HT1080 (cell line): ENCODE results near the gene DOCK8. TPM values are rescaled to one million over a fixed set of nuclear protein-coding genes. Genes with fewer than 3 reads are reported as not detected.
"Not testable (repeated sequence)": the region's sequence is repeated elsewhere in the genome, so short reads cannot be mapped to it uniquely, and the experiment has no call there.

Experiments used
- DNase-seq: peaks from one replicate; pipeline ENCODE4 v3.0.0-alpha.2; 2015; ENCODE audit warnings: low read depth
- total RNA-seq: library from RNA; depleted of rRNA; stranded (reverse); fragments of >200 nt; shearing (Covaris generic); gene quantifications from 2 replicates; pipeline ENCODE4 v1.2.3, GENCODE V29; 2014

DOCK8 gene
- total RNA-seq, 1 experiment from 2014 or later, result not detected

DNA sequence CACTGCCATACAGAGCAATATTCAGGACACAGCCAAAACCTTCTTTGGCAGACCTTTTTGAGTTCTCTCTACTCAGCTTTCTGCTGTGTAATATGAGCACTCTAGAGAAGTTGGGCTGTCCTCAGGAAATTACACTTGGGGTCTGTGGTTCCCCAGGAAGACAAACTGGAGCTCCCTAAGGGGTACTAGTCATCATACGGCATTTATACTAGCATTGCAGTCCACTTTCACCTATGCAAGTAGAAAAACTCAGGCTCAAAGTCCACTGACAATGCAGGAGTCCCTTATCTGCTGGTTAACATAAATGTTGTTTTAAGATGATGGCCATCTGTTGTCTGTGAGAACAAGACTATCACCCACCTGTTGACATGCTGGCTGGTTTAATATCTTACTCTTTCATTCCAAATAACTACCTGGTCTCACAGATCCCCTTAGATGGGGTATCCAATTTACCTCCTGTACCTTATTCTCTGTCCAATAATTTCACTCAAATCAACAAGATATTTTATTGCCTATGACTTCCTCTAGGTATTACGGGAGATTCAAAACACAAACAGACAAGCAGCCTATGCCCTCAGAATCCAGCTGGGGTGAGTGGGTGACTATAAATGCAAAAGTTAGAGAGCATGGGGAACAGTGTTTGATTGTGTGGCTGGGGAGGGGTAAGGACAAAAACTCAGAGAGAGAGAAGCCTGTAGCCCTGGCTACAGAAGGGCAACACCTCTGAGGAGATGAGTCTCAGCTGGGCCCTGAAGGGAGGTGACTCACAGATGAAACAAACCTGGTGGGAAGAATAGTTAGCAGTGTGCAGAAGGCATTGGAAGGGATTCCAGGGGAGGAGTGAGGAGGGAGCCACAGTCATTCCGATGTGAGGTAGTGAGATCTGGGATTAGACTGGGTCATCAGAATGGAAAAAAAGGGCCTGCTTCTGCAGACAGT, 10.2 kb downstream of the DOCK8 start:
- peak; percentile 66 for DNase-seq

DNA sequence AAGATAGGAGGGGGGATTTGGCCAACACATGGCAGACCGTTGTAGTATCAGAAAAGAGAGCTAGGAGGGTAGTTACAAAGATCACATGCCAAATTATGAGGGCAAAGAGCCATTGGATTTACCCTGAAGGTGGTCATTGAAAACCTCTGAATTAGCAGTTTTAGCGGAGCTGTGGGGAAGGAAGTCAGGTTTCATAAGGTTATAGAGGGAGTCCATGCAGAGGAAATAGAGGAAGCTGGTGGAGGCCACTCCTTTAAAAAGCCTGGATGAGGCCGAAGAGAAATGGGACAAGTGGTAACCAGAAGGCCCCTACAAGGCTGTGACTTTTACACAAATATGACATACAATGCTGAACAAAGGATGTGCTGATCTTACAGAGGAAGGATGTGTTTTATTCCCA, 13.2 kb downstream of the DOCK8 start:
- DNase-seq, result no peak

- DNase-seq, result no peak
These were observed 14.4 kb downstream of the DOCK8 start for GRCh38 chr9:228929-229695.

DNA sequence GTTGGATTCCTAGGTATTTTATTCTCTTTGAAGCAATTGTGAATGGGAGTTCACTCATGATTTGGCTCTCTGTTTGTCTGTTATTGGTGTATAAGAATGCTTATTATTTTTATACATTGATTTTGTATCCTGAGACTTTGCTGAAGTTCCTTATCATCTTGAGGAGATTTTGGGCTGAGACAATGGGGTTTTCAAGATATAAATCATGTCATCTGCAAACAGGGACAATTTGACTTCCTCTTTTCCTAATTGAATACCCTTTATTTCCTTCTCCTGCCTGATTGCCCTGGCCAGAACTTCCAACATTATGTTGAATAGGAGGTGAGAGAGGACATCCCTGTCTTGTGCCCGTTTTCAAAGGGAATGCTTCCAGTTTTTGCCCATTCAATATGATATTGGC, 17.0 kb downstream of the DOCK8 start:
- not testable (repeated sequence) for DNase-seq

GRCh38 chr9:233708-234107, 19.0 kb downstream of the DOCK8 start:
- DNase-seq, result not testable (repeated sequence)

GRCh38 chr9:237141-237857, 22.6 kb downstream of the DOCK8 start:
- DNase-seq, result no peak

DNA sequence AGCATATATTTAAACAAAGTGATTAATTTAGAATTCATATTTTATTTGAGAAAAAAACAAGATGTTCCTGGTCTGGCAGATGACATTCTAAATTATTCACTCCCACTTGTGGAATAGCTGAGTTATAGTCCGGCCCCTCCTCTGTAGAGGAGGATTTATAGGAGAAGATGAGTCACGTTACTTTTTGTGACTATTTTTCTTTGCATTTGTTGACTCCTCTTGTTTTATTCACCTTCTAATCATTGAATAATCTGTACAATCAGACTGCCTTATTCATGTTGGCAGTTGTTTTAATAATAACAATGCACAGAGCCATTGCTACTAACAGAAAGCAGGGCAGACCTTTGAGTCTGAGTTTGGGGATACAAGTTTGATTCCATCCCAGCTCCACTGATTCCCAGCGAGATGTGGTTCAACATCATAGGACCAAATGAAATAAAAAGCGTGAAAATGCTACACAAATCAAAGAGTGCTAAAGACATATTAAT, 23.2 kb downstream of the DOCK8 start:
- no peak for DNase-seq

DNA sequence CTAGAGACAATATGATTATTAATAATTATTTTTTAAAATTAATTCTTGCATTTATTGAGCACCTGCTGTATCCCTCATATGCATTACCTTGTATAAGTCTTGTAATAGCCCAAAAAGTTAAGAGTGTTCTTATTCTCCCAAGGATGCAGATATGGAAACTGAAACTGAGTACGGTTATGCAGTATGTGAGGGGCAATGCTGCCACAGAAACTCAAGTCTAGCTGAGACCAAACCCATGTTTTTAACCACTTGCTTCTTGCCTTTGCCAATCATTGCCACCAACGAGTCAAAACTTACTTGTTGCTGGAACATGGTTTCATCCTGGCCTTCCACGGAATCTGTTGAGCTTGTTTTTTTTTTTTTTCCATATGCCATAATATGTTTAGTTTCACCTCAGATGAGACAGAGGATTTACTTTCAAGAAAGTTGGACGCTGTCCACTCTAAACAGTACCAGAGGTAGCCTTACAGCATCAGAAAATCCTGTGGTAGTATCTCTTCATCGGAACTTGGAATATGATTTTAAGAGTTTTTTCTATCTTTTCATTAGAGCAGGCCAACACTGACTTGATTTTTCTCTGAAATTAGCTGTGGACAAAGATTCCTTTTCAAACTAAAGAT, 27.9 kb downstream of the DOCK8 start:
- DNase-seq, result no peak

DNA sequence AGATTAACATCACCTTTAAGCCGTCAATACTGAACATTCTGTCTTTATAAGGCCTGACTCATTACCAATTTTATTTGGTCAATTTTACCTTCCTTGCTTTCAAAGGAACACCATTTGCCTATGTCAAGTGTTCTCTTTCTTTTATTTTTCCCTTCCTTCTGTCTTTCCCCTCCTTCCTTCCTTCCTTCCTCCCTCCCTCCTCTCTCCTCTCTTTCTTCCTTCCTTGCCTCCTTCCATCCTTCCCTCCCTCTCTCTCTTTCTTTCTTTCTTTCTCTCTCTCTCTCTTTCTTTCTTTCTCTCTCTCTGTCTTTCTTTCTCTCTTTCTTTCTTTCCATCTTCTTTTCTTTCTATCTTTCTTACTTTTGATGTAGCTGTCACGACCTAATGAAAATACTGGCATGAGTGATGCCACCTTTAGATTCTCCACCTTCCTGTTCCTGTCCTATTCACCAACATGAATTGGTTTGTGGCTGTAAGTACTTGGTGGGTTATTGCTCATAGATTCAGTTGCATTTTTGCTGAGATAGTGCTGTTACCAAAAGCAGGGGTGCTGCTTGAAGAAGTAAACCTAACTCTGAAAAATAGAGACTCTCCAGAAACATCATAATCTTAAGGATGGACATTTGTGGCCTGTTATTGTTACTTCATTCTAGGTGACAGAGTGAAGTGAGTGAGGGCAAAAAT, 33.8 kb downstream of the DOCK8 start:
- DNase-seq, result no peak

GRCh38 chr9:249025-249424, 34.4 kb downstream of the DOCK8 start:
- peak; percentile 22 for DNase-seq

GRCh38 chr9:250039-250438, 35.4 kb downstream of the DOCK8 start:
- peak; percentile 3 for DNase-seq

- DNase-seq, result no peak
These were observed 36.0 kb downstream of the DOCK8 start for GRCh38 chr9:250625-251024.

DNA sequence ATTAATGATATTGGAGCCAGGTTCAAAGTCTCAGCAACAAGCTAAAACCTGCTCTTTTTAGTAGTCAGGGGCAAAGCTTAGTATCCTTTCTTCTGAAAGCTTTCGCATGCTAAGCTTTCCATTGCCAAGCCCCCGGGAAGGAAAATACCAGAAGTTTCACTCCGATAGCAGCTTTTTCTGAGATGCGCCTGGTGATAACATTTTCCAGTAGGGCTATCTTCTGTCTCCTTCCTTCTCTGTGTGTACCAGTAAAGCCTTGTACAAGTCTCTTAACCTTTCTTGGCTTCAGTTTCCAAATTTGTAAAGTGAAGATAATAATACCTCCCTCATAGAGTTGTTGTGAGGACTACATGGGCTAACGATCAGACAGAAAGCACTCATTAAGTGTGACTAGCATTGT, 36.7 kb downstream of the DOCK8 start:
- no peak for DNase-seq

GRCh38 chr9:253539-253938, 38.9 kb downstream of the DOCK8 start:
- DNase-seq, result no peak

DNA sequence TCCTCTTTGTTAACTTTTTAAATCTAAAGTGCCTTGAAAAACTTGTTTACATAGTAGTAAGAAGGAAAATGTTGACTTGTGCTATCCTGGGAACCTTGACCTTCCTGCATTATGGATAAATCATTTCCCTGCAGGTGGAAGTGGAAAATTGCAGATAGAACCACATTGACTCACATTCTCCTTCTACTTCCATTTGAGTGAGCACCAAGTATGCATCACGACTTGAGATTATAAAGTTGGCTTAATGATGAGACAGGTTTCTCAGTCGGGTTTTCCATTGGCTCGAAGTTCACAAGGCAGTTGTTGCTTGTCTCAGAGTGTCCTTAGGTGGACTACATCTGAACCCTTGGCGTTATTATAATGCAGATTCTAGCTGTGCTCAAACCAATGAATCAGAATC, 39.9 kb downstream of the DOCK8 start:
- no peak for DNase-seq

DNA sequence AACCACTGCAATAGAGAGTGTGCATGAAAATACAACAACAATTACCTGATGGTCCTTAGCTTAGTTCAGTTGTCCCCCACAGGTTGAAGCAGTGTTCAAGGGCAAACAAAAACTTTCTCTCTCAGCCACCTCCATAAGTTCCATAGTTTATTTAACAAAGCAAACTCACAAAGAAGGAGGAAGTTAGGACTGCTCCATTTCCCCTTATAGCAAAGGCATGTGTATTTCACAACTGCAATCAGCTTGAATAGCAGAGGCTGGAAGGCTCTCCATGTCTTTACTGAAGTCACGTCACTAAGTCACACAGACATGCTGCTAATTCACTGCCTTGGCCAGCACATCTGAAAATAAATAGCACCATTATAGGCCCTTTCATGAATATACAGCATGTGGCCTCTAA, 43.3 kb downstream of the DOCK8 start:
- DNase-seq, result no peak

GRCh38 chr9:259405-260404, 45.0 kb downstream of the DOCK8 start:
- DNase-seq, result no peak

GRCh38 chr9:264231-264630, 49.6 kb downstream of the DOCK8 start:
- no peak for DNase-seq

- DNase-seq, result no peak
These were observed 50.7 kb downstream of the DOCK8 start for GRCh38 chr9:265209-265870.
